ENCODE data around the gene KCNT2. TPM values are rescaled to one million over a fixed set of nuclear protein-coding genes. Genes with fewer than 3 reads are reported as not detected.
A peak's percentile ranks its signal among the peaks of the same experiment; 100 is the strongest.

KCNT2 gene
- total and polyA plus RNA-seq, 9 of the 15 experiments (the other 6 are each of a cell fraction or from before 2014, with no cell fraction given): 0.13 to 0.73 (median 0.28) TPM

- Histone ChIP-seq H3K9ac (ENCODE audit: insufficient read depth in 1 of 2, low read depth in 2 of 2, low read length in 2 of 2) (no peak overlapping the region), H3K79me2 (ENCODE audit: control insufficient read depth, insufficient read depth, low read length) (no peaks in the 10 kb centered on the region), H3K9me1 (ENCODE audit: control insufficient read depth, insufficient read depth, low read length) (no peaks in the 10 kb centered on the region), H3K4me2 (ENCODE audit: insufficient read depth, low read length) (no peak overlapping the region), H3K4me1 (replicated peaks in 1 of 2; ENCODE audit: control insufficient read depth in 2 of 2, insufficient read depth in 2 of 2, low read length in 2 of 2) (no peaks in the 10 kb centered on the region), H3K27me3 (ENCODE audit: control insufficient read depth in 2 of 2, insufficient read depth in 2 of 2, low read length in 2 of 2) (no peaks in the 10 kb centered on the region), H2AFZ (ENCODE audit: low read depth, low read length) (no peak overlapping the region), H3K4me3 (no peak overlapping the region), H3K36me3 (ENCODE audit: control insufficient read depth, insufficient read depth, low read length) (no peaks in the 10 kb centered on the region), H4K20me1 (replicated peaks; ENCODE audit: control insufficient read depth, insufficient read depth, low read length) (no peaks in the 10 kb centered on the region), H3K27ac (ENCODE audit: extremely low read depth, low read depth, low read length) (no peak overlapping the region), H3K9me3 (replicated peaks; ENCODE audit: control insufficient read depth, insufficient read depth, low read depth, low read length) (no peaks in the 10 kb centered on the region)
- DNase-seq (ENCODE audit: extremely low read depth in 1 of 4, low spot score in 3 of 4): no peak
- no peak for ATAC-seq
- POLR2A ChIA-PET: no interaction called here
- in situ Hi-C loops (cut with MboI): no loop called here
- CTCF ChIA-PET (ENCODE audit: low intra/inter-chr PET ratio): interaction anchor here (0.6 kb wide), 1 partner anchor 487 kb away, joined by 6 read pairs; no protein-coding TSS in a partner anchor
- TF ChIP-seq CREM (IDR thresholded peaks at IDR 0.05; ENCODE audit: low read depth) (0 out of 2 replicates have a peak, but pooled peaks have one; percentile 20), NONO (IDR thresholded peaks at IDR 0.05; ENCODE audit: low read depth in 2 of 2, low read length in 1 of 2) (no peak), KDM4B (IDR thresholded peaks at IDR 0.05; ENCODE audit: borderline replicate concordance in 2 of 2, low read depth in 1 of 2) (no peak), ATF3 (IDR thresholded peaks at IDR 0.05) (peak; percentile 59; the same call in 1 of the 2 replicates), ATF3 (CRISPR knock-in tag; conservative IDR thresholded peaks at IDR 0.05) (no peak), ADNP (tag; IDR thresholded peaks at IDR 0.05) (no peak), ATF1 (CRISPR knock-in tag; IDR thresholded peaks at IDR 0.05) (peak; percentile 20; the same call in 1 of the 2 replicates), ATF1 (tag; IDR thresholded peaks at IDR 0.05) (peak; percentile 69)
- intact Hi-C loops (cut with micrococcal nuclease): no loop called here
- FAIRE-seq: no peak
- WGBS (ENCODE audit: insufficient coverage, low coverage, missing lambda C conversion rate): 25% methylated on average over 3 of the region's 3 CpGs
- BruUV-seq (replicated peaks): no TSS peak
These were observed 240.4 kb downstream of the KCNT2 start for GRCh38 chr1:196367838-196368237.
